Measurements from ENCODE around the gene OR9G4. TPM values are rescaled to one million over a fixed set of nuclear protein-coding genes. Genes with fewer than 3 reads are reported as not detected.

OR9G4 gene
- total RNA-seq, 3 donors from 2014 or later, result not detected

DNA sequence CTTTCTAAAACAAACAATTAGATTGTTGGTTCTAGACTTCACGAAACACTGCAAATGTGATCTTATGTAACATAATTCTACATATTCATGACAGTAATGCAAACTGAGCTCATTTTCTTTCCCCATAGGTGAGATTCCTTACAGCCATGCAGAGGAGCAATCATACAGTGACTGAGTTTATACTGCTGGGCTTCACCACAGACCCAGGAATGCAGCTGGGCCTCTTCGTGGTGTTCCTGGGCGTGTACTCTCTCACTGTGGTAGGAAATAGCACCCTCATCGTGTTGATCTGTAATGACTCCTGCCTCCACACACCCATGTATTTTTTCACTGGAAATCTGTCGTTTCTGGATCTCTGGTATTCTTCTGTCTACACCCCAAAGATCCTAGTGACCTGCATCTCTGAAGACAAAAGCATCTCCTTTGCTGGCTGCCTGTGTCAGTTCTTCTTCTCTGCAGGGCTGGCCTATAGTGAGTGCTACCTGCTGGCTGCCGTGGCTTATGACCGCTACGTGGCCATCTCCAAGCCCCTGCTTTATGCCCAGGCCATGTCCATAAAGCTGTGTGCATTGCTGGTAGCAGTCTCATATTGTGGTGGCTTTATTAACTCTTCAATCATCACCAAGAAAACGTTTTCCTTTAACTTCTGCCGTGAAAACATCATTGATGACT is 48.1 kb downstream of the OR9G4 start:
- peaks cover 11% of the 10 kb centered on the region for H3K9me3 Mint-ChIP-seq
- no peaks in the 10 kb centered on the region for H3K4me1 Mint-ChIP-seq (ENCODE audit: low read depth)
- DNase-seq, result no peak
- peak in 1 of 2 donors; percentile 14 for ATAC-seq
- H3K4me3 Mint-ChIP-seq, result no peak overlapping the region
- no peaks in the 10 kb centered on the region for H3K36me3 Mint-ChIP-seq (ENCODE audit: insufficient read depth)
- H3K27me3 Mint-ChIP-seq (ENCODE audit: low read depth), result no peaks in the 10 kb centered on the region

GRCh38 chr11:56698795-56699194 is 49.7 kb downstream of the OR9G4 start, which contains the start of gene OR9G1:
Gene OR9G1 (plus strand): TSS chr11:56699095. CDS start chr11:56700388, 1,293 bp downstream.
- ATAC-seq (no peak), DNase-seq (no peak)
- Mint-ChIP-seq H3K4me3 (no peak within 1 kb of the TSS), H3K4me1 (ENCODE audit: low read depth) (no peaks in the 10 kb centered on the region), H3K9me3 (peaks cover 14% of the 10 kb centered on the region), H3K27me3 (ENCODE audit: low read depth) (no peaks in the 10 kb centered on the region), H3K36me3 (ENCODE audit: insufficient read depth) (no peaks in the 10 kb centered on the region)

DNA sequence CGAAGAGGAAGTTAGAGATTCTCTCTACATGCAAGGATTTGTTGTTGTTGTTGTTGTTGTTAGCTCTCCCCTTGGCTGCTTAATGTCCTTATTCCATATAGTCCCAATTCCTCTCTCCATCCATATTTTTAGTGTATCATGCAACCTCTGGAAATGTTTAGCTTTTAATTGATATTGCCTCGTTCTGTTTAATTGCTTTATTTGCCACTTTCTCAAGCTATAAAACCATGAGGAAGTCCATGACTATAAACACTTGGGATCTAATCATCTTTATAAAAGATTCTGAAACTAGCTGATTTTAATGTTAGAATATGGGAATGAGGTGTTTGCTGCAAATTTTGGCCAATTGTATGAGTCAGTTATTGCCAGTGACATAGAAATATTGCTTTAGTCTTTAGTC is 55.1 kb downstream of the OR9G4 start:
- H3K36me3 Mint-ChIP-seq (ENCODE audit: insufficient read depth), result no peaks in the 10 kb centered on the region
- H3K9me3 Mint-ChIP-seq, result peaks cover 4% of the 10 kb centered on the region
- H3K4me1 Mint-ChIP-seq (ENCODE audit: low read depth), result no peaks in the 10 kb centered on the region
- ATAC-seq (no peak), DNase-seq (no peak)
- H3K27me3 Mint-ChIP-seq (ENCODE audit: low read depth), result no peaks in the 10 kb centered on the region
- no peak overlapping the region for H3K4me3 Mint-ChIP-seq

Other genes with a start within 250 kb of the OR9G4 start
- not detected for gene OR5M11, start 205.4 kb downstream of the OR9G4 start, total RNA-seq
- not detected for gene OR5M10, start 171.0 kb downstream of the OR9G4 start, total RNA-seq
- gene OR5M1, start 133.8 kb downstream of the OR9G4 start, total RNA-seq, result not detected
- not detected for gene OR5AP2, start 106.3 kb downstream of the OR9G4 start, total RNA-seq
- not detected for gene OR5AR1, start 85.0 kb downstream of the OR9G4 start, total RNA-seq
- gene OR9G1, start 49.6 kb downstream of the OR9G4 start, total RNA-seq, result not detected
- gene OR5AK2, start 240.2 kb upstream of the OR9G4 start, total RNA-seq, result not detected